ENCODE results near the gene CAPSL.

GRCh38 chr5:35870605-35871004 is 67.8 kb downstream of the CAPSL start:
- no peak for TF ChIP-seq EZH2 (IDR thresholded peaks at IDR 0.05; ENCODE audit: borderline replicate concordance, low read depth, low read length, poor library complexity, severe bottlenecking)
- no peak for TF ChIP-seq CTCF (conservative IDR thresholded peaks at IDR 0.05; ENCODE audit: low read depth, low read length)

Data from A673 (cell line).